ENCODE measurements around the gene SRCAP.
"Not testable (repeated sequence)": the region's sequence is repeated elsewhere in the genome, so short reads cannot be mapped to it uniquely, and the experiment has no call there.

The SRCAP gene

DNA sequence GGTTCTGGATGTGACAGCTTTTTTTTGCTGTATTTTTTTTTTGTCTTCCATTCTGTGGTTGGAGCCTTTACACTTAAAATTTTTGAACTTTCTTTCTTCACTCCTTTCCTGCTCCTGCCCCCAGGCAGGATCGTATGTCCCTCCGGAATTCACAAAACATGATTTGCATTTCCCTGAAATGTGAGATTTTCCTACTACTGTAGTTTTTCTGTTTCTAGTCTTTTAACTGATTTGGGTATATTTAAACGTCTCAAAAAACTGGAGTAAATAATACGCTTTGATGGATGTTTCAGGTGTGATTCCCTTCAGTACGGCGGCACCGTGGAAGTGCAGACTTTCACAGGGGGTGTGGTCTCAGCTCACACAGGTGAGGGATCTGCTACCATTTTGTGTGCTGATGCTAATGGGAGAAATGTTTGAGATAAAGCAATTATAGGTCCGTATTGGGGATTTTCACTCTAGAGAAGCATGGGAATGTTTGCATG, 686 bp downstream of the SRCAP start:
- no peak for FAIRE-seq

GRCh38 chr16:30700491-30700890, 1.5 kb downstream of the SRCAP start:
- no peak for FAIRE-seq

DNA sequence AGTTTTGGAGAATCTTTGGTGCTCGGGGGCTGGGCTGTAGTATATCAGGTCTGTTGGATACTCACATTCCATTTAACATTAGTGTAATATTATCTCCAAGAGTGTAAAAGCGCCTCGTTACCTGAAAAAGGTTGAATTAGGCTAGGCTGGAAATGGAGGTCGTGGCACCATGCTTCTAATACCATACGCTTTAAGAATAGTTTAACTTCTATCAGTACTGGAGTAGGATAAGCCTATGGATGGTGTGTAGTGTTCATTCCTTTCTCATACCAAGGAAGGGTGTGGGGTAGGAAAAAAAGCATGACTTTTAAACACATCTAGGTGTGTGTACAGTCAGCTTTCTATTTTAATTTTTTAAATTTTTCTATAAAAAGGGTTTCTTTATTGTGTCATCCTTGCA, 2.0 kb downstream of the SRCAP start:
- no peak for FAIRE-seq

GRCh38 chr16:30703071-30703470, 4.1 kb downstream of the SRCAP start:
- FAIRE-seq, result not testable (repeated sequence)

DNA sequence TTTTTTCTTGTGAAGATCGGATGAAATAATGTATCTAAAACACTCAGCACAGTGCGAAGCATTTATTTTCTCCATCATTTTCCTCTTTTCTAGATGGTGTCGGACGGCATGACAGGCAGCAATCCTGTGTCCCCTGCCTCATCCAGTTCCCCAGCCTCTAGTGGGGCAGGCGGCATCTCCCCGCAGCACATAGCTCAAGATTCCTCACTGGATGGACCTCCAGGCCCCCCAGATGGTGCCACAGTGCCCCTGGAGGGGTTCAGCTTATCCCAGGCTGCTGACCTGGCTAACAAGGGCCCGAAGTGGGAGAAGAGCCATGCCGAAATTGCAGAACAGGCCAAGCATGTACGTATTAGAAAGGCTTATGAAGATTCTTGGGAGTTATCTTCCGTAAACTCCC, 5.0 kb downstream of the SRCAP start:
- FAIRE-seq, result no peak

GRCh38 chr16:30706046-30706445, 7.1 kb downstream of the SRCAP start:
- no peak for FAIRE-seq

DNA sequence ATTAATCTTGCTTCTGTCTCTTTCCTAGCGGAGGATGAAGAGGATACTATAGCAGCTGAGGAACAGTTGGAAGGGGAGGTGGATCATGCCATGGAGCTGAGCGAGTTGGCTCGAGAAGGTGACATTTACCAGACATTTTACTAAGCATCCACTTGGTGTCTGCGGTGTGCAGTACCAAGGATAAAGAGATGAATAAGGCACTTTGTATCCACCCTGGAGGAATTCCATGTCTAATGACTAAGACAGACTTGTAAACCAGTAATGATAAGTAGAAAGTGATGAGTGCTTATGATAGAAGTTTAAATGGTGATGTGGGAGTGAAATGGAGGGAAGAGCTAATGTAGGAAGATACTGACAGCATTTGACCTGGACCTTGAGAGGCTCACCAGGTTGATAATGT, 12.0 kb downstream of the SRCAP start:
- no peak for FAIRE-seq

DNA sequence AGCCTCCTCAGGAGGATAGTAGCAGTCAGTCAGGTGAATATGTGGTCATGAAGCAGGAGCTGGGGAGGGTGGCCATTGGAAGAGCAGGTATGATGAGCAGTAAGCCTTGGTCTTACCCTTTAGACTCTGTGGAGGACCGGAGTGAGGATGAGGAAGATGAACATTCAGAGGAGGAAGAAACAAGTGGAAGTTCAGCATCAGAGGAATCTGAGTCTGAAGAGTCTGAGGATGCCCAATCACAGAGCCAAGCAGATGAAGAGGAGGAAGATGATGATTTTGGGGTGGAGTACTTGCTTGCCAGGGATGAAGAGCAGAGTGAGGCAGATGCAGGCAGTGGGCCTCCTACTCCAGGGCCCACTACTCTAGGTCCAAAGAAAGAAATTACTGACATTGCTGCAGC, 12.7 kb downstream of the SRCAP start:
- no peak for FAIRE-seq

DNA sequence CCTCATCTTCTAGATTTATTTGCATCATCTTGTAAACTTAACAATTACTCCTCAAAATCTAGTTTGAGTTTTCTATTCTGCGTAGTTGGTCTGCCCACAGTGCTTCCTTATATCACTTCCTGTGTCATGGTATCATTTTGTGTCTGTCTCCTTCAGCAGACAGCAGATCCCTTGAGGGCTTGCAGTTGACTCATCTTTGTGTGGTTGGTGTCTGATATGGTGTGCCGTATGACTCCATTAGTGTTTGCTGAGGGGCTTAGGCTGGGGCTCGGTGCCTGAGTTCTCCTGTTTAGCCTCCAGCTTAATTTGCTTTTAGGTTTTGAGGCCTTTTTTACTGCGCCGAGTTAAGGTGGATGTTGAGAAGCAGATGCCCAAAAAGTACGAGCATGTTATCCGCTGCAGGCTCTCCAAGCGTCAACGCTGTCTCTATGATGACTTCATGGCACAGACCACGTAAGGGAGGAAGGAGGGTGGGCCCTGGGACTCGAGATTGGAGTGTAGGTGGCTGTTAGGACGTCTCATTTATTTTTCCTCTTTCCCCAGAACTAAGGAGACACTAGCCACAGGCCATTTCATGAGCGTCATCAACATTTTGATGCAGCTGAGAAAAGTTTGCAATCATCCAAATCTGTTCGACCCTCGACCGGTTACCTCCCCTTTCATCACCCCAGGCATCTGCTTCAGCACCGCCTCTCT, 16.9 kb downstream of the SRCAP start:
- FAIRE-seq, result no peak

GRCh38 chr16:30720086-30720485, 21.1 kb downstream of the SRCAP start:
- FAIRE-seq, result no peak

DNA sequence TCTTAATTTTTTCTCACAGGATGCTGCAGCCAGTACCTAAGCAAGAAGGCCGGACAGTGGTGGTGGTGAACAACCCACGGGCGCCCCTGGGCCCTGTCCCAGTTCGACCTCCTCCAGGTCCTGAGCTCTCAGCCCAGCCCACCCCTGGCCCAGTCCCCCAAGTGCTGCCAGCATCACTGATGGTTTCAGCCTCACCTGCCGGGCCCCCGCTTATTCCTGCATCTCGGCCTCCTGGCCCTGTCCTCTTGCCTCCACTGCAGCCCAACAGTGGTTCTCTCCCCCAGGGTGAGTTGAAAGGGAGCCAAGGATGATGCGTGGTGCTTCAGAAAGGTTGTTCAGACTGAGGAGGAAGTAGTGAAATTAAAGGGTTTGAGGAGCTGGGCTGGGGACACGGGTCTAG, 21.7 kb downstream of the SRCAP start:
- FAIRE-seq, result no peak

GRCh38 chr16:30721167-30721566, 22.2 kb downstream of the SRCAP start:
- FAIRE-seq, result no peak

DNA sequence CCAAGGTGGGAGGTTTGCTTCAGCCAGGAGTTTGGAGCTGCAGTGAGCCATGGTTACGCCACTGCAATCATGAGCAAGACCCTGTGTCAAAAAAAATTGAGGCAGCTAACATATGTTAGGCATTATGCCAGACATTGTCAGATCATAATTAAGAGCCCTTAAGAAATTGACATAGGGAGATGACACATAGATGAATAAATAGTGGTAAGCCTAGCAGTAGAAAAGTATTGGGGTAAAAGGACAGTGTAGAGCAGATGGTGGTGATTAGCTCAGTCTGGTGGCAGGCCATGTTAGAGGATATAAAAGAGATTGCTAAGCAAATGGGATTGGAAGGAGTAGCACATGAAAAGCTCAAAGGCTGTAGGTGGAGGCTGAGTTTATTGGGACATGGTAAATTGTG, 22.6 kb downstream of the SRCAP start:
- no peak for FAIRE-seq

- FAIRE-seq, result no peak
Observed at GRCh38 chr16:30722443-30722842, 23.5 kb downstream of the SRCAP start.

- FAIRE-seq, result no peak
Observed at GRCh38 chr16:30722916-30723315, 23.9 kb downstream of the SRCAP start.

- FAIRE-seq, result no peak
Observed at GRCh38 chr16:30723725-30724355, 24.9 kb downstream of the SRCAP start.

DNA sequence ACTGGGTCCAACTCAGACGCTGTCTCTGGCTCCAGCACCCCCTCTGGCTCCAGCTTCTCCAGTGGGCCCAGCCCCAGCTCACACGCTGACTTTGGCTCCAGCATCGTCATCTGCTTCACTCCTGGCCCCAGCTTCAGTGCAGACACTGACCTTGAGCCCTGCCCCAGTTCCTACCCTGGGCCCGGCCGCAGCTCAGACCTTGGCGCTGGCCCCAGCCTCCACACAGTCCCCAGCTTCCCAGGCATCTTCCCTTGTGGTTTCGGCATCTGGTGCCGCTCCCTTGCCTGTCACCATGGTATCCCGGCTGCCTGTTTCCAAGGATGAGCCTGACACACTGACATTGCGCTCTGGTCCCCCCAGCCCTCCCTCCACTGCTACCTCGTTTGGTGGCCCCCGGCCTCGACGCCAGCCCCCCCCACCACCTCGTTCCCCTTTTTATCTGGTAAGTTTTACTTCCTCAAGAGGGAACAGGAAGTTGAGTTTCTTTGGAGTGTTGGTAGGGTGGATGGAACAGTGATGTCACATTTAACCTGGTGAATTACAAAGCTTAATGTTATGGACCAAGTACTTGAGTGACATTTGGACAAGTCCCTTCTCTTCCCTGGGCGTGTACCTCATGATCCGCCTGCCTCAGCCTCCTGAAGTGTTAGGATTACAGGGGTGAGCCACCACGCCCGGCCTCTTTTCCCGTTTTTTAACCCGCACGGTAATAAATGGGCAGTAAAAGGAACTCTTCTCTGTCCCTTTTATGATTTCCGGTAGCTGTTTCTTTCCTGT, 25.9 kb downstream of the SRCAP start:
- FAIRE-seq, result no peak

GRCh38 chr16:30725418-30725792, 26.4 kb downstream of the SRCAP start:
- FAIRE-seq, result no peak

DNA sequence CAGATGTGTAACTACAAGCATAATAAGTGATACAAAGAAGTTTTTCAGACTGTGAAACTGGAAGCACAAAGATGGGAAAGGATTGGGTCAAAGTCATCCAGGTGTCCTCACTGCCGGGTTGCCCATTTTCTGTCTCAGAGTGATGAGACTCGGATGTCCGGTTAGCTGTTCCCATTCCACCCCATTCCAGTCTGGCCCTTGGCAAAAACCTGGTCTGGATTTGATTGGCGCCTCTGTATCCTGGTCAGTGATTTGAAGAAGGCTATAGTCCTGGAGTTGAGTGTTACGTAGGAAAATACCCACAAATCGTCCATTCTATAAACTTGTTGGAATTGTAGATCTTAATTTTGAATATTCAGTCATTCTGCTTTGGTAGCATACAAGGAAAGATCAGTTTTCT, 29.4 kb downstream of the SRCAP start:
- no peak for FAIRE-seq

DNA sequence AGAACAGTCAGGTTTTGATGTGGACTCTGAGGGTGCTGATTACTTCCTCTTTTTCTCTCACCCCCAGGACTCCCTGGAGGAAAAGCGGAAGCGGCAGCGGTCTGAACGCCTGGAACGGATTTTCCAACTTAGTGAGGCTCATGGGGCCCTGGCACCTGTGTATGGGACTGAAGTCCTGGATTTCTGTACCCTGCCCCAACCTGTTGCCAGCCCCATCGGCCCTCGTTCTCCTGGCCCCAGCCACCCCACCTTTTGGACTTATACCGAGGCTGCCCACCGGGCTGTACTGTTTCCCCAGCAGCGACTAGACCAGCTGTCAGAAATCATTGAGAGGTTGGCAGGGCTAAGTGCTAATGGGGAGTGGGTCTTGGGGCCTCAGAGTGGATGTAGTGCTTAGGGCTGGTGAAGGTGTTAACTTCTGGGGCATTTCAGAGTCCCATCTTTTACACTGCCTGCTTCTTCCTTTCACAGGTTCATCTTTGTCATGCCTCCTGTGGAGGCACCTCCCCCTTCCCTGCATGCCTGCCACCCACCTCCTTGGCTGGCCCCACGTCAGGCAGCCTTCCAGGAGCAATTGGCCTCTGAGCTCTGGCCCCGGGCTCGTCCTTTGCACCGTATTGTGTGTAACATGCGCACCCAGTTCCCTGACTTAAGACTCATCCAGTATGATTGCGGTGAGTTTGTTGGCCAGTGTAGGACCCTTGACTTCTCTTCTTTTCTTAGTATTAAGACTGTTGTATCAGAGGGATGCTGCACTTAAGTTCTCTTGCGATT, 30.1 kb downstream of the SRCAP start:
- no peak for FAIRE-seq

DNA sequence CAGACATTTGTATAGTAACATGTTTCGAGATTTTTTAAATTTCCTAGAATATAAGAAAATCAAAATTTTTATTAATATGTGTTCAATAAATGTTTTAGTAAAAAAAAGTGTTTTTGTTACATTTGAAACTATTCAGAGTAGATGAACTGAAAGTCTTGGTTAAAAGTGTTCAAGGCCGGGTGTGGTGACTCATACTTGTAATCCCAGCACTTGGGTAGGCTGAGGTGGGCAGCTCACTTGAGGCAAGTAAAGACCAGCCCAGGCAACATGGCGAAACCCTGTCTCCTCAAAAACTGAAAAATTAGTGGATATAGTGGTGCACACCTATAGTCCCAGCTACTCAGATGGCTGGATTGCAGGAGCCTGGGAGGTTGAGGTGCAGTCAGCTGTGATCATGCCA, 32.4 kb downstream of the SRCAP start:
- FAIRE-seq, result no peak

GRCh38 chr16:30736995-30737793, 38.2 kb downstream of the SRCAP start:
- no peak for FAIRE-seq
